Fibroblast of villous mesenchyme (primary cell): ENCODE measurements around the gene SHC2. TPM values are rescaled to one million over a fixed set of nuclear protein-coding genes. Genes with fewer than 3 reads are reported as not detected.

Experiments
- DNase-seq: peaks from one replicate; pipeline ENCODE4 v3.0.0-alpha.2; 2010; ENCODE audit warnings: low read depth
- H3K4me3 ChIP-seq: 2 replicates; pipeline ENCODE4 v1.5.1; 2011; ENCODE audit warnings: low read depth, mild to moderate bottlenecking, low read length
- CTCF ChIP-seq: IDR thresholded peaks from 2 replicates; pipeline ENCODE4 v1.5.1; 2012; ENCODE audit warnings: low read depth, mild to moderate bottlenecking, low read length; ENCODE audit not compliant: insufficient read depth
- total RNA-seq: library from RNA; depleted of rRNA; stranded (reverse); fragments of >200 nt; gene quantifications from 2 replicates; pipeline ENCODE4 v1.2.3, GENCODE V29; 2012

Gene SHC2
- total RNA-seq, 1 donor: 0.43 TPM

GRCh38 chr19:419721-420515 lies 40.9 kb downstream of the SHC2 start:
- no peak overlapping the region for H3K4me3 ChIP-seq
- DNase-seq: no peak
- no peak for TF ChIP-seq CTCF

- DNase-seq: no peak
- no peak overlapping the region for H3K4me3 ChIP-seq
- no peak for TF ChIP-seq CTCF
These were observed 41.8 kb downstream of the SHC2 start for GRCh38 chr19:418761-419671.

DNA sequence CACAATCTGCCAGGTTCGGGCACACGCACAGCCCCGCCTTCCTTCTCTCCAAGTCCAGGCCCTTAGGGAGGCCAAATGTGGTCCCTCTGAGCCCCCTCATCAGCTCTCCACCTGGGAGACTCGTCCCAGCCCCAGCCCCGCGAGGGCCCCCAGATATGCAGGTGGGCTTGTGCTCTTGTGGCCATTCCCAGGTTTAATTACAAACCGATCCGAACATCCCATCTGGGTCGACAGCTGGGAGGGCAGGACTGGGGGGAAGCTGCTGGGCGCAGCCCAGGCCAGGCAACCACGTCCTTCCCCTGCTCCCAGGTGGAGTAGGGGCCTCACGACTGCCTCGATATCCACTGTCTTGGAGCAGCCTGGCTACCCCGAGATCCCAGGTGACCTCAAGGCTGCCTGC lies 44.4 kb downstream of the SHC2 start:
- no peak overlapping the region for H3K4me3 ChIP-seq
- no peak for TF ChIP-seq CTCF
- DNase-seq: no peak

DNA sequence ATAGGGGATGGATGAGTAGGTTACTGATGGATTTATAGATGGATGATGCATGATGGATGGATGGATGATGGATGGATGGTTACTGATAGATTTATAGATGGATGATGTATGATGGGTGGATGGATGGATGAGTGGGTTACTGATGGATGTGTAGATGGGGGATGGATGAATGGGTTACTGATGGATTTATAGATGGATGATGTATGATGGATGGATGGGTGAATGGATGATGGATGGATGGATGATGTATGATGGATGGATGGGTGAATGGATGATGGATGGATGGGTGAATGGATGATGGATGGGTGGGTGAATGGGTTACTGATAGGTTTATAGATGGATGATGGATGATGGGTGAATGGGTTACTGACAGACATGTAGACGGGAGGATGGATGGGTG lies 45.5 kb downstream of the SHC2 start:
- DNase-seq: no peak
- TF ChIP-seq CTCF: no peak
- no peak overlapping the region for H3K4me3 ChIP-seq

DNA sequence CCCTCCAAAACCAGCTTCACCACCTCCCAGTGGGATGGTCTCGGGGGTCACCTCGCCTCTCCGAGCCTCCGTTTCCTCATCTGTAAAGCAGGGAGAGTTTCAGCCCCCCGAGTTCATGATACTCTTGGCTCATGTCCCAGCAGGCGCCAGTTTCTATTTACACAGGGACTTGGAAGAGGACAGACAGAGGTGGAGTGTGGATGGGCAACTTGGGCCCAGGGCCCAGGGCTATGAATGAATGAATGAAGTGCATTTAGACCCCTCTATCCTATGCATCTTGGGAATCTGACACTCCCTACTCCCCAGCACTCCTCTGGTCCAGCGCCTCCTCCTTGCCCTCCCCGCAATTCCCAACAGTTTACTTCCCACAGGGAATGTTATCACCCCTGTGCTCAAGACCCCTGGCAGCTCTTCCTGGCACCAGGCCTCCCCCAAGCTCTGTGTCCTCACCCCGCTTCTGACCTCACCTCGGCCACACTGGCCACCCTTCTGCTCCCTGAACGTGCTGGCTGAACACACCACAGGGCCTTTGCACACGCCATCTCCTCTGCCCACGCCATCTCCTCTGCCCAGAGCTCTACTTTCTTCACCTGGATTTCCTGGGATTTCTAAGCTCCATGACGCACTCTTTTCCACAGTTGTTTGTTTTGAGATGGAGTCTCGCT lies 46.9 kb downstream of the SHC2 start:
- no peak for DNase-seq
- no peak for TF ChIP-seq CTCF
- H3K4me3 ChIP-seq: no peak overlapping the region

- no peak for TF ChIP-seq CTCF
- H3K4me3 ChIP-seq: no peak overlapping the region
- no peak for DNase-seq
These were observed 48.2 kb downstream of the SHC2 start for GRCh38 chr19:412356-413355.
